Caco-2 (cell line): Measurements from ENCODE around the gene OR4E2. TPM values are rescaled to one million over a fixed set of nuclear protein-coding genes. Genes with fewer than 3 reads are reported as not detected.

Experiments used
- BruUV-seq: library from RNA; stranded (reverse); fragments of 400-500 nt; replicated peaks from 2 replicates; lab custom pipeline; 2021; lab: Mats Ljungman, UMichigan
- CTCF ChIA-PET: fragments of 300-600 bp; sonication (Branson Sonifier 250); formaldehyde crosslinking; loops from one replicate; lab custom pipeline; 2022; ENCODE audit warnings: antibody characterized with exemption; lab: Charles Lee
- POLR2A ChIA-PET: fragments of 300-600 bp; sonication (Branson Sonifier 250); formaldehyde crosslinking; loops from one replicate; lab custom pipeline; 2022; ENCODE audit warnings: antibody characterized with exemption; lab: Charles Lee
- DNase-seq, 2 experiments: peaks; one replicate each; pipeline versions ENCODE4 v3.0.0 to v3.0.0-alpha.2; 2020 to 2022
- H3K27me3 ChIP-seq: replicated peaks from 2 replicates; pipeline ENCODE4 v1.6.0; 2011; ENCODE audit warnings: low read length; ENCODE audit not compliant: control insufficient read depth, insufficient read depth
- H3K36me3 ChIP-seq: 2 replicates; pipeline ENCODE4 v1.5.1; 2011; ENCODE audit warnings: low read length; ENCODE audit not compliant: control insufficient read depth, insufficient read depth
- H3K4me1 ChIP-seq: fragments of 250-450 bp; sonication (Bioruptor Pico); 2 replicates; pipeline ENCODE4 v1.5.1; 2020; ENCODE audit warnings: mild to moderate bottlenecking
- H3K4me3 ChIP-seq: 2 replicates; pipeline ENCODE4 v1.5.1; 2011; ENCODE audit warnings: low read depth, mild to moderate bottlenecking, control low read depth, low read length
- H3K9me3 ChIP-seq: fragments of 250-450 bp; sonication (Bioruptor Pico); 2 replicates; pipeline ENCODE4 v1.5.1; 2020; ENCODE audit warnings: mild to moderate bottlenecking, moderate library complexity
- H3K27ac Mint-ChIP-seq: one replicate; pipeline ENCODE4 v1.8.0; 2022; ENCODE audit warnings: mixed read lengths; ENCODE audit not compliant: unreplicated experiment
- H3K27me3 Mint-ChIP-seq: one replicate; pipeline ENCODE4 v1.8.0; 2022; ENCODE audit warnings: mixed read lengths; ENCODE audit not compliant: insufficient read depth, unreplicated experiment
- H3K36me3 Mint-ChIP-seq: one replicate; pipeline ENCODE4 v1.8.0; 2022; ENCODE audit warnings: mild to moderate bottlenecking, mixed read lengths; ENCODE audit not compliant: insufficient read depth, unreplicated experiment
- H3K4me1 Mint-ChIP-seq: one replicate; pipeline ENCODE4 v1.8.0; 2022; ENCODE audit warnings: low read depth, mixed read lengths; ENCODE audit not compliant: unreplicated experiment
- H3K4me3 Mint-ChIP-seq: one replicate; pipeline ENCODE4 v1.8.0; 2022; ENCODE audit warnings: mild to moderate bottlenecking, moderate library complexity, mixed read lengths; ENCODE audit not compliant: unreplicated experiment
- H3K9me3 Mint-ChIP-seq: one replicate; pipeline ENCODE4 v1.8.0; 2022; ENCODE audit warnings: mixed read lengths; ENCODE audit not compliant: unreplicated experiment
- CTCF ChIP-seq, 2 experiments: fragments of 200-600 bp in 1 of 2; IDR thresholded peaks; 1 replicate in 1 of 2; 2 replicates in 1 of 2; pipeline versions ENCODE4 v1.5.1 to v1.8.0; 2011 to 2022; ENCODE audit warnings: antibody characterized with exemption in 1 of 2, control low read depth in 1 of 2, inconsistent platforms in 1 of 2, low read depth in 1 of 2, low read length in 1 of 2, mild to moderate bottlenecking in 1 of 2, moderate library complexity in 1 of 2; ENCODE audit not compliant: insufficient read depth in 1 of 2, severe bottlenecking in 1 of 2, unreplicated experiment in 1 of 2
- intact Hi-C: fragments of 100-400 bp; cut with micrococcal nuclease; formaldehyde crosslinking; loops from one replicate; pipeline ENCODE4 v1.10.0; 2022; ENCODE audit not compliant: unreplicated experiment
- total RNA-seq: library from RNA; stranded (reverse); gene quantifications from 2 replicates; pipeline ENCODE4 v1.2.3, GENCODE V29; 2022

Gene OR4E2
- total RNA-seq, 1 experiment from 2014 or later: not detected

GRCh38 chr14:21654215-21654614 lies 580 bp downstream of the OR4E2 start:
- Mint-ChIP-seq H3K4me3 (no peak overlapping the region), H3K27ac (no peak overlapping the region), H3K9me3 (no peaks in the 10 kb centered on the region), H3K36me3 (no peaks in the 10 kb centered on the region), H3K27me3 (peaks cover 3% of the 10 kb centered on the region), H3K4me1 (no peaks in the 10 kb centered on the region)
- intact Hi-C loops: no loop called here
- BruUV-seq: no TSS peak
- Histone ChIP-seq H3K4me3 (no peak overlapping the region), H3K27me3 (no peaks in the 10 kb centered on the region), H3K9me3 (no peaks in the 10 kb centered on the region), H3K4me1 (no peaks in the 10 kb centered on the region), H3K36me3 (no peaks in the 10 kb centered on the region)
- ChIA-PET POLR2A (no interaction called here), CTCF (interaction anchor here (0.7 kb wide), 1 partner anchor 468 kb away, joined by 3 read pairs; no protein-coding TSS in a partner anchor)
- no peak for DNase-seq
- no peak for TF ChIP-seq CTCF (IDR thresholded peaks at IDR 0.05; ENCODE audit: insufficient read depth in 1 of 2, low read depth in 1 of 2, low read length in 1 of 2, severe bottlenecking in 1 of 2, unreplicated experiment in 1 of 2)

- H3K36me3 ChIP-seq: no peaks in the 10 kb centered on the region
- ChIA-PET POLR2A (no interaction called here), CTCF (no interaction called here)
- peaks cover 3% of the 10 kb centered on the region for H3K27me3 Mint-ChIP-seq
- no peaks in the 10 kb centered on the region for H3K36me3 Mint-ChIP-seq
- BruUV-seq: no TSS peak
- intact Hi-C loops: no loop called here
- H3K9me3 Mint-ChIP-seq: no peaks in the 10 kb centered on the region
- DNase-seq: no peak
- H3K4me3 Mint-ChIP-seq: no peak overlapping the region
- no peaks in the 10 kb centered on the region for H3K27me3 ChIP-seq
- H3K4me1 Mint-ChIP-seq: no peaks in the 10 kb centered on the region
- H3K27ac Mint-ChIP-seq: no peak overlapping the region
- no peaks in the 10 kb centered on the region for H3K4me1 ChIP-seq
- no peak for TF ChIP-seq CTCF (IDR thresholded peaks at IDR 0.05; ENCODE audit: insufficient read depth in 1 of 2, low read depth in 1 of 2, low read length in 1 of 2, severe bottlenecking in 1 of 2, unreplicated experiment in 1 of 2)
- H3K4me3 ChIP-seq: no peak overlapping the region
- H3K9me3 ChIP-seq: no peaks in the 10 kb centered on the region
Measured at GRCh38 chr14:21656980-21657379, 3.3 kb downstream of the OR4E2 start.

GRCh38 chr14:21668377-21668776 lies 14.7 kb downstream of the OR4E2 start:
- intact Hi-C loops: loop anchor here (2.0 kb wide), 1 partner anchor 26 kb away; no protein-coding TSS in a partner anchor
- no peaks in the 10 kb centered on the region for H3K9me3 ChIP-seq
- H3K9me3 Mint-ChIP-seq: no peaks in the 10 kb centered on the region
- no peak overlapping the region for H3K27ac Mint-ChIP-seq
- CTCF ChIA-PET: no interaction called here
- H3K27me3 Mint-ChIP-seq: no peaks in the 10 kb centered on the region
- no TSS peak for BruUV-seq
- peaks cover 17% of the 10 kb centered on the region for H3K4me1 Mint-ChIP-seq
- no peak for DNase-seq
- no peaks in the 10 kb centered on the region for H3K36me3 ChIP-seq
- TF ChIP-seq CTCF (IDR thresholded peaks at IDR 0.05; ENCODE audit: insufficient read depth in 1 of 2, low read depth in 1 of 2, low read length in 1 of 2, severe bottlenecking in 1 of 2, unreplicated experiment in 1 of 2): no peak
- no peak overlapping the region for H3K4me3 ChIP-seq
- H3K4me1 ChIP-seq: peaks cover 16% of the 10 kb centered on the region
- POLR2A ChIA-PET: no interaction called here
- H3K27me3 ChIP-seq: no peaks in the 10 kb centered on the region
- H3K4me3 Mint-ChIP-seq: no peak overlapping the region
- H3K36me3 Mint-ChIP-seq: no peaks in the 10 kb centered on the region
